Testis (tissue), 3 donors: ENCODE data around the gene KCNG2. TPM values are rescaled to one million over a fixed set of nuclear protein-coding genes. Genes with fewer than 3 reads are reported as not detected.

Source experiments
- DNase-seq: peaks from one replicate; pipeline ENCODE4 v3.0.0-alpha.2; 2019
- H3K27ac ChIP-seq, 2 donors: fragments of 200-600 bp; sonication (generic); one replicate each; pipeline ENCODE4 v1.5.1; 2019
- H3K27me3 ChIP-seq: fragments of 200-600 bp; sonication (generic); one replicate; pipeline ENCODE4 v1.5.1; 2019
- H3K36me3 ChIP-seq: fragments of 200-600 bp; sonication (generic); one replicate; pipeline ENCODE4 v1.5.1; 2017; ENCODE audit warnings: low read depth; ENCODE audit errors: missing control alignments
- H3K4me1 ChIP-seq: fragments of 200-600 bp; sonication (generic); one replicate; pipeline ENCODE4 v1.5.1; 2019
- H3K4me3 ChIP-seq, 2 donors: fragments of 200-600 bp; sonication (generic); one replicate each; pipeline ENCODE4 v1.5.1; 2017 to 2019
- H3K9me3 ChIP-seq: fragments of 200-600 bp; sonication (generic); one replicate; pipeline ENCODE4 v1.5.1; 2017
- POLR2A ChIP-seq: fragments of 450-650 bp; IDR thresholded peaks from one replicate; pipeline ENCODE4 v1.6.1; 2017; ENCODE audit warnings: antibody characterized with exemption, mild to moderate bottlenecking, moderate library complexity
- WGBS, 2 donors: methylation state at CpG; one replicate each; pipeline ENCODE4 v1.1.5; 2018; 5-methylcytosine and 5-hydroxymethylcytosine counted together
- intact Hi-C: fragments of 100-400 bp; cut with DNase I; formaldehyde crosslinking; loops from one replicate; pipeline ENCODE4 v1.15.1; 2023; ENCODE audit warnings: low total_unique reads
- polyA plus RNA-seq: library from polyadenylated mRNA; stranded (reverse); fragments of 350-450 nt; fragmentation: Illumina TruSeq; extraction: RNeasy Lipid Tissue Mini Kit (QIAGEN cat#74804); gene quantifications from one replicate; pipeline ENCODE4 v1.2.3, GENCODE V29; 2014; ENCODE audit warnings: low read depth, low replicate concordance; ENCODE audit not compliant: insufficient read depth
- total RNA-seq, 2 donors: library from RNA; depleted of rRNA; stranded (reverse); fragments of >200 nt; gene quantifications; one replicate each; pipeline ENCODE4 v1.2.3, GENCODE V29; 2016
- TF ChIP-seq, protein P1 (sequence below), 3 experiments: fragments of 450-650 bp in 2 of 3; fragments of 200-600 bp in 1 of 3; sonication (generic) in 1 of 3; IDR thresholded peaks; one replicate each; pipeline ENCODE4 v1.5.1; 2016 to 2019; ENCODE audit warnings: antibody characterized with exemption in 3 of 3, mild to moderate bottlenecking in 2 of 3, moderate library complexity in 1 of 3

Gene KCNG2
- total and polyA plus RNA-seq, 3 donors from 2014 or later, result 0.50 to 7.6 (median 7.2) TPM

- intact Hi-C loops, result no loop called here
- Histone ChIP-seq H3K4me3 (no peak overlapping the region), H3K27ac (no peak overlapping the region), H3K4me1 (no peaks in the 10 kb centered on the region), H3K9me3 (no peaks in the 10 kb centered on the region), H3K36me3 (no peaks in the 10 kb centered on the region), H3K27me3 (no peaks in the 10 kb centered on the region)
- DNase-seq, result peak; percentile 9
- no peak for TF ChIP-seq POLR2A
- TF ChIP-seq, protein P1, sequence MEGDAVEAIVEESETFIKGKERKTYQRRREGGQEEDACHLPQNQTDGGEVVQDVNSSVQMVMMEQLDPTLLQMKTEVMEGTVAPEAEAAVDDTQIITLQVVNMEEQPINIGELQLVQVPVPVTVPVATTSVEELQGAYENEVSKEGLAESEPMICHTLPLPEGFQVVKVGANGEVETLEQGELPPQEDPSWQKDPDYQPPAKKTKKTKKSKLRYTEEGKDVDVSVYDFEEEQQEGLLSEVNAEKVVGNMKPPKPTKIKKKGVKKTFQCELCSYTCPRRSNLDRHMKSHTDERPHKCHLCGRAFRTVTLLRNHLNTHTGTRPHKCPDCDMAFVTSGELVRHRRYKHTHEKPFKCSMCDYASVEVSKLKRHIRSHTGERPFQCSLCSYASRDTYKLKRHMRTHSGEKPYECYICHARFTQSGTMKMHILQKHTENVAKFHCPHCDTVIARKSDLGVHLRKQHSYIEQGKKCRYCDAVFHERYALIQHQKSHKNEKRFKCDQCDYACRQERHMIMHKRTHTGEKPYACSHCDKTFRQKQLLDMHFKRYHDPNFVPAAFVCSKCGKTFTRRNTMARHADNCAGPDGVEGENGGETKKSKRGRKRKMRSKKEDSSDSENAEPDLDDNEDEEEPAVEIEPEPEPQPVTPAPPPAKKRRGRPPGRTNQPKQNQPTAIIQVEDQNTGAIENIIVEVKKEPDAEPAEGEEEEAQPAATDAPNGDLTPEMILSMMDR (IDR thresholded peaks at IDR 0.05), result no peak
- WGBS, 2 donors, result 93 to 95% methylated on average over 12 to 25 of the region's 25 CpGs
These were observed 87.4 kb downstream of the KCNG2 start for GRCh38 chr18:79884963-79885728.

- intact Hi-C loops, result no loop called here
- peak; percentile 7 for DNase-seq
- H3K27me3 ChIP-seq, result no peaks in the 10 kb centered on the region
- no peaks in the 10 kb centered on the region for H3K4me1 ChIP-seq
- WGBS, 2 donors, result 88 to 91% methylated on average over 26 to 30 of the region's 30 CpGs
- no peak overlapping the region for H3K4me3 ChIP-seq
- H3K27ac ChIP-seq, result no peak overlapping the region
- no peaks in the 10 kb centered on the region for H3K9me3 ChIP-seq
- no peak for TF ChIP-seq POLR2A
- TF ChIP-seq, protein P1 (IDR thresholded peaks at IDR 0.05), result no peak
- no peaks in the 10 kb centered on the region for H3K36me3 ChIP-seq
These were observed 89.7 kb downstream of the KCNG2 start for GRCh38 chr18:79887181-79888000.

GRCh38 chr18:79888016-79888415, 90.3 kb downstream of the KCNG2 start:
- TF ChIP-seq POLR2A, result no peak
- TF ChIP-seq, protein P1 (IDR thresholded peaks at IDR 0.05), result no peak
- Histone ChIP-seq H3K36me3 (no peaks in the 10 kb centered on the region), H3K27ac (no peak overlapping the region), H3K4me1 (no peaks in the 10 kb centered on the region), H3K27me3 (no peaks in the 10 kb centered on the region), H3K4me3 (no peak overlapping the region), H3K9me3 (no peaks in the 10 kb centered on the region)
- 64 to 90% methylated on average over 2 to 15 of the region's 16 CpGs for WGBS, 2 donors
- DNase-seq, result peak; percentile 4
- intact Hi-C loops, result no loop called here

GRCh38 chr18:79889569-79889968, 91.8 kb downstream of the KCNG2 start:
- no peaks in the 10 kb centered on the region for H3K4me1 ChIP-seq
- DNase-seq, result peak; percentile 3
- H3K27me3 ChIP-seq, result no peaks in the 10 kb centered on the region
- TF ChIP-seq POLR2A, result no peak
- TF ChIP-seq, protein P1 (IDR thresholded peaks at IDR 0.05), result no peak
- 89 to 91% methylated on average over 14 of the region's 14 CpGs for WGBS, 2 donors
- intact Hi-C loops, result no loop called here
- H3K27ac ChIP-seq, result no peak overlapping the region
- H3K9me3 ChIP-seq, result no peaks in the 10 kb centered on the region
- no peaks in the 10 kb centered on the region for H3K36me3 ChIP-seq
- H3K4me3 ChIP-seq, result no peak overlapping the region
